ENCODE data around the gene PAIP1.

GRCh38 chr5:43601454-43602260, 44.8 kb upstream of the PAIP1 start:
- TF ChIP-seq CTCF (IDR thresholded peaks at IDR 0.05) (no peak), POLR2A (IDR thresholded peaks at IDR 0.05) (no peak)
